Loucy (cell line): ENCODE measurements around the gene CALML3.

Experiments used
- CTCF ChIP-seq: fragments of 200-600 bp; sonication (generic); conservative IDR thresholded peaks from 2 replicates; pipeline ENCODE4 v1.5.1; 2014; ENCODE audit warnings: mild to moderate bottlenecking, antibody characterized with exemption, low read length
- EZH2phosphoT487 ChIP-seq: fragments of 200-600 bp; IDR thresholded peaks from 2 replicates; pipeline ENCODE4 v1.6.1; 2018; ENCODE audit warnings: antibody characterized with exemption, mild to moderate bottlenecking, moderate library complexity, borderline replicate concordance

DNA sequence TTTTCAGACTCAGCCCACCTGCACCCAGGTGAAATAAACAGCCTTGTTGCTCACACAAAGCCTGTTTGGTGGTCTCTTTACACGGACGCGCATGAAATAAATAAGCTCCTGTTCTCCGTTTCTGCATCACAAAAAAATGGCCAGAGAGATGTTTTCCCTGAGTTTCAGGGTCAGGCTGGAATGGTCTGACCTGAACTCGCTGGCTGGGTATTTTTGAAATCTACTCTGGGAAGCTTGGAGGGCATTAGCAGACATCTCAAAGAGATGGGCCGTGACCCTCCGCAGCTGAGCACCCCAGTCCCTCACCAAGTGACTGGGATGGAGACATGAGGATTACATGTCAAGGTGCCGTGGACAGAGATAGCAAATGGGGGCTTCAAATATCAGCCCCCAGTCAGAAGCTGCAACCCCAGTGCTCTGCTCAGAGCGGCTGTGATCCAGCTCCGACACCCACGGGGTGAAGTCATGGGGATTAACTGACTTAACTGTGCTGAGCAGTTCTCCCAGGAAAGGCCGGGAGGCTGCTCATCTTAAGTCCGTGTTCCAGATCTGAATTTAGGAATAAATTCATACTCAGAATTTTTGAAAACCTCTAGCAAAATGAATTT lies 47.7 kb upstream of the CALML3 start:
- TF ChIP-seq CTCF: no peak
- no peak for TF ChIP-seq EZH2phosphoT487
